ENCODE data around the gene SAMD1.

SAMD1 gene

GRCh38 chr19:14039181-14039580 is 51.4 kb downstream of the SAMD1 start:
- H3K4me1 ChIP-seq: 0 out of 2 replicates have a peak, but pooled peaks cover 6% of the 10 kb centered on the region
- H4K20me1 ChIP-seq: no peaks in the 10 kb centered on the region
- no peak overlapping the region for H3K4me3 ChIP-seq
- TF ChIP-seq Cebpa-rat (IDR thresholded peaks at IDR 0.05): no peak
- no peaks in the 10 kb centered on the region for H3K9me3 ChIP-seq
- H3K4me2 ChIP-seq: no peak overlapping the region
- no peak overlapping the region for H3K27ac ChIP-seq
- H3K36me3 ChIP-seq: no peaks in the 10 kb centered on the region
- H3K27me3 ChIP-seq: no peaks in the 10 kb centered on the region
- no peak overlapping the region for H3K9ac ChIP-seq

Data from BLaER1 (cell line).